Activated CD8-positive, alpha-beta T cell treated with anti-CD3 and anti-CD28 coated beads, Interleukin-2, amount 10 ng/mL, durations not matched to agents 7 days and 5 days (primary cell): Measurements from ENCODE around the gene MRPS18A. TPM values are rescaled to one million over a fixed set of nuclear protein-coding genes. Genes with fewer than 3 reads are reported as not detected.
"Not testable (repeated sequence)": the region's sequence is repeated elsewhere in the genome, so short reads cannot be mapped to it uniquely, and the experiment has no call there.

ENCODE experiments used
- ATAC-seq: fragments of 150-1000 bp; cut with Tn5 transposase; one replicate; pipeline ENCODE4 v1.10.0; 2021; ENCODE audit warnings: moderate library complexity
- CTCF ChIA-PET: fragments of 350-600 bp; sonication (Branson Sonifier 250); formaldehyde crosslinking; loops from one replicate; lab custom pipeline; 2021; ENCODE audit warnings: antibody characterized with exemption; lab: Charles Lee
- POLR2A ChIA-PET: fragments of 350-600 bp; sonication (Branson Sonifier 250); formaldehyde crosslinking; loops from one replicate; lab custom pipeline; 2021; ENCODE audit warnings: antibody characterized with exemption; lab: Charles Lee
- DNase-seq: peaks from one replicate; pipeline ENCODE4 v3.0.0-alpha.2; 2020
- H3K27ac Mint-ChIP-seq: one replicate; pipeline ENCODE4 v1.8.0; 2021; ENCODE audit warnings: mild to moderate bottlenecking, mixed read lengths
- H3K27me3 Mint-ChIP-seq: one replicate; pipeline ENCODE4 v1.8.0; 2021; ENCODE audit warnings: low read depth, mixed read lengths
- H3K36me3 Mint-ChIP-seq: one replicate; pipeline ENCODE4 v1.8.0; 2021; ENCODE audit warnings: low read depth, mixed read lengths
- H3K4me1 Mint-ChIP-seq: one replicate; pipeline ENCODE4 v1.8.0; 2021; ENCODE audit warnings: low read depth, mixed read lengths
- H3K4me3 Mint-ChIP-seq: one replicate; pipeline ENCODE4 v1.8.0; 2021; ENCODE audit warnings: mild to moderate bottlenecking, mixed read lengths
- H3K9me3 Mint-ChIP-seq: one replicate; pipeline ENCODE4 v1.8.0; 2022; ENCODE audit warnings: mixed read lengths; ENCODE audit not compliant: insufficient read depth
- total RNA-seq, 2 experiments: library from RNA; stranded (reverse); gene quantifications; one replicate each; pipeline ENCODE4 v1.2.3, GENCODE V29; 2021

Gene MRPS18A
- total RNA-seq, 2 experiments from 2014 or later: 38.7 to 43.2 TPM

GRCh38 chr6:43706788-43707187 lies 19.2 kb upstream of the MRPS18A start:
- CTCF ChIA-PET: interaction anchor here (1.1 to 1.3 kb wide), 2 partner anchors 39 to 372 kb away, joined by 3 read pairs; no protein-coding TSS in a partner anchor
- peak; percentile 31 for ATAC-seq

GRCh38 chr6:43705996-43706395 lies 18.4 kb upstream of the MRPS18A start:
- no peak for DNase-seq
- Mint-ChIP-seq H3K36me3 (no peaks in the 10 kb centered on the region), H3K9me3 (no peaks in the 10 kb centered on the region), H3K27ac (no peak overlapping the region), H3K27me3 (peaks cover 30% of the 10 kb centered on the region), H3K4me1 (peaks cover 14% of the 10 kb centered on the region), H3K4me3 (no peak overlapping the region)
- CTCF ChIA-PET: interaction anchor here (1.1 to 1.3 kb wide), 3 partner anchors 9 to 373 kb away, joined by 3 to 4 read pairs (median 3); no protein-coding TSS in a partner anchor
- POLR2A ChIA-PET: interaction anchor here (1.2 kb wide), 1 partner anchor 12 kb away, joined by 3 read pairs; no protein-coding TSS in a partner anchor
- ATAC-seq: no peak

More at GRCh38 chr6:43706788-43707187, 19.2 kb upstream of the MRPS18A start:
- Mint-ChIP-seq H3K27me3 (peaks cover 35% of the 10 kb centered on the region), H3K4me3 (no peak overlapping the region), H3K27ac (no peak overlapping the region), H3K36me3 (no peaks in the 10 kb centered on the region), H3K4me1 (peaks cover 22% of the 10 kb centered on the region), H3K9me3 (no peaks in the 10 kb centered on the region)
- DNase-seq: no peak
- POLR2A ChIA-PET: interaction anchor here (1.2 kb wide), 1 partner anchor 13 kb away, joined by 3 read pairs; no protein-coding TSS in a partner anchor

GRCh38 chr6:43703512-43704429 lies 16.2 kb upstream of the MRPS18A start:
- Mint-ChIP-seq H3K27me3 (peaks cover 29% of the 10 kb centered on the region), H3K27ac (no peak overlapping the region), H3K4me1 (peaks cover 7% of the 10 kb centered on the region), H3K9me3 (no peaks in the 10 kb centered on the region), H3K4me3 (no peak overlapping the region), H3K36me3 (no peaks in the 10 kb centered on the region)
- ATAC-seq (no peak), DNase-seq (no peak)
- POLR2A ChIA-PET: interaction anchor here (0.6 kb wide), 1 partner anchor 555 kb away, joined by 3 read pairs; no protein-coding TSS in a partner anchor
- CTCF ChIA-PET: interaction anchor here (0.8 to 1.5 kb wide), 3 partner anchors 14 to 121 kb away, joined by 3 read pairs; no protein-coding TSS in a partner anchor

- POLR2A ChIA-PET: no interaction called here
- CTCF ChIA-PET: interaction anchor here (0.8 to 1.5 kb wide), 3 partner anchors 13 to 122 kb away, joined by 3 read pairs; no protein-coding TSS in a partner anchor
- DNase-seq: no peak
- Mint-ChIP-seq H3K4me3 (no peak overlapping the region), H3K36me3 (no peaks in the 10 kb centered on the region), H3K27ac (no peak overlapping the region), H3K9me3 (no peaks in the 10 kb centered on the region), H3K4me1 (peaks cover 7% of the 10 kb centered on the region), H3K27me3 (peaks cover 36% of the 10 kb centered on the region)
- peak; percentile 36 for ATAC-seq
Measured at GRCh38 chr6:43702534-43703440, 15.2 kb upstream of the MRPS18A start.

GRCh38 chr6:43702171-43702533 lies 14.6 kb upstream of the MRPS18A start:
- Mint-ChIP-seq H3K36me3 (no peaks in the 10 kb centered on the region), H3K4me3 (no peak overlapping the region), H3K4me1 (peaks cover 7% of the 10 kb centered on the region), H3K9me3 (no peaks in the 10 kb centered on the region), H3K27me3 (peaks cover 39% of the 10 kb centered on the region), H3K27ac (no peak overlapping the region)
- DNase-seq: no peak
- ChIA-PET CTCF (no interaction called here), POLR2A (no interaction called here)
- no peak for ATAC-seq

- DNase-seq, H3K4me3 Mint-ChIP-seq, H3K4me1 Mint-ChIP-seq, CTCF ChIA-PET, H3K27ac Mint-ChIP-seq, ATAC-seq, H3K36me3 Mint-ChIP-seq, H3K9me3 Mint-ChIP-seq: not testable (repeated sequence)
- POLR2A ChIA-PET: interaction anchor here (1.6 kb wide), 1 partner anchor 33 kb away, joined by 4 read pairs; no protein-coding TSS in a partner anchor
- peaks cover 30% of the 10 kb centered on the region for H3K27me3 Mint-ChIP-seq
Measured at GRCh38 chr6:43700939-43701560, 13.5 kb upstream of the MRPS18A start.

GRCh38 chr6:43699564-43700186 lies 12.1 kb upstream of the MRPS18A start:
- ATAC-seq (no peak), DNase-seq (no peak)
- ChIA-PET CTCF (no interaction called here), POLR2A (no interaction called here)
- Mint-ChIP-seq H3K27ac (no peak overlapping the region), H3K27me3 (peaks cover 23% of the 10 kb centered on the region), H3K36me3 (no peaks in the 10 kb centered on the region), H3K4me3 (no peak overlapping the region), H3K4me1 (no peaks in the 10 kb centered on the region), H3K9me3 (no peaks in the 10 kb centered on the region)

- DNase-seq (no peak), ATAC-seq (no peak)
- Mint-ChIP-seq H3K4me3 (no peak overlapping the region), H3K27ac (no peak overlapping the region), H3K27me3 (peaks cover 20% of the 10 kb centered on the region), H3K9me3 (no peaks in the 10 kb centered on the region), H3K36me3 (no peaks in the 10 kb centered on the region), H3K4me1 (no peaks in the 10 kb centered on the region)
- CTCF ChIA-PET: no interaction called here
- POLR2A ChIA-PET: no interaction called here
Measured at GRCh38 chr6:43698584-43699349, 11.2 kb upstream of the MRPS18A start.

- Mint-ChIP-seq H3K9me3 (no peaks in the 10 kb centered on the region), H3K36me3 (no peaks in the 10 kb centered on the region), H3K4me3 (no peak overlapping the region), H3K4me1 (no peaks in the 10 kb centered on the region), H3K27ac (no peak overlapping the region), H3K27me3 (peaks cover 17% of the 10 kb centered on the region)
- CTCF ChIA-PET: interaction anchor here (1.2 to 1.3 kb wide), 2 partner anchors 8 to 31 kb away, joined by 3 read pairs; no protein-coding TSS in a partner anchor
- ATAC-seq (no peak), DNase-seq (no peak)
- POLR2A ChIA-PET: no interaction called here
Measured at GRCh38 chr6:43697421-43697820, 9.8 kb upstream of the MRPS18A start.

GRCh38 chr6:43695967-43696291 lies 8.3 kb upstream of the MRPS18A start:
- ChIA-PET CTCF (interaction anchor here (0.7 kb wide), 1 partner anchor 30 kb away, joined by 3 read pairs; no protein-coding TSS in a partner anchor), POLR2A (no interaction called here)
- Mint-ChIP-seq H3K9me3 (no peaks in the 10 kb centered on the region), H3K4me3 (no peak overlapping the region), H3K27ac (no peak overlapping the region), H3K4me1 (no peaks in the 10 kb centered on the region), H3K36me3 (no peaks in the 10 kb centered on the region), H3K27me3 (peaks cover 15% of the 10 kb centered on the region)
- DNase-seq (no peak), ATAC-seq (no peak)
